Activated CD4-positive, alpha-beta T cell treated with anti-CD3 and anti-CD28 coated beads, Interleukin-2, Interleukin-4, amounts not matched to agents 100 ng/mL and 50 ng/mL, durations not matched to agents 16 hours and 8 hours (primary cell): ENCODE data around the gene ETV4.

Source experiments
- DNase-seq: peaks from one replicate; pipeline ENCODE4 v3.0.0-alpha.2; 2020; ENCODE audit warnings: low spot score

Gene ETV4

DNA sequence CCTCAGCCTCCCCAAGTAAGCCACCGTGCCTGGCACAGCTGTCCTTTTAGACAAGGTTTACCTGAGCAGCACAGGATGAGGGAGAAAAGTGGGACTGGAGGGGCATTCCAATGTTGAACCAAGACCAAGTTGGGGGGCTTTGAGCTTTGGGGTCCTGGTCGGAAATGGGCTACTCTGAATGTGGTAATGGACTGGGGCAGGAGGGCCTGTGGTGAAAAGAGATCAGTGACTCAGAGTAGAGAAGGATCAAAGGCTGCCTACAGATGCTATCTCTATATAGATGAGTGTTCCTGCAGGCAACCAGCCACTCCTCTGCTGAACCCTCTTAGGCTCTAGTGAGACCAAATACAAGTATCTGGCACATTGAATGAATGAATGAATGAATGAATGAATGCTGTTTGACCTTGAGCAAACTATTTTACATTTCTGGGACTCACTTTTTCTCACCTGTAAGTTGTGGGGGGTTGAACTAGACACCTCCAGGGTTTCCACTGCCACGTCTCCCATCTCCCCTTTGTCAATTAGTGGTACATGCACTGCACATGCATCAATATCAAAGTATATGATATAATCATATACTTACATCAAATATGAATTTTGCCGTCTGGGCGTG, 26.3 kb upstream of the ETV4 start:
- DNase-seq: no peak

DNA sequence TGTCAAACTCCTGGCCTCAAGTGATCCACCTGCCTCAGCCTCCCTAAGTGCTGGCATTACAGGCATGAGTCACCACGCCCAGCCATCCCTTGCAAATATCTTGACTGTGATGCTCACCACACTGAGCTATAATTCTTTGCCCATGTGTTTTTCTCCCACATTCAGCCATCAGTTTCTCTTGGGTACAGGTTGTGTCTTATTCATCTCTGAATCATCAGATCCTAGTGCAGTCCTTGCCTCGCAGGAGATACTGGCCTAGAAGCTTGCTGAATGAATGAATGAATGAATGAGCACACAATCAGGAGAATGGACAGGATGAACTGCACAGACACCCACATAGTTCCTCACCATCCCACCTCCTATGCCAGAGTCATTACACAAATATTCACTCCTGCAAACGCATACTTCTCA, 24.4 kb upstream of the ETV4 start:
- no peak for DNase-seq

DNA sequence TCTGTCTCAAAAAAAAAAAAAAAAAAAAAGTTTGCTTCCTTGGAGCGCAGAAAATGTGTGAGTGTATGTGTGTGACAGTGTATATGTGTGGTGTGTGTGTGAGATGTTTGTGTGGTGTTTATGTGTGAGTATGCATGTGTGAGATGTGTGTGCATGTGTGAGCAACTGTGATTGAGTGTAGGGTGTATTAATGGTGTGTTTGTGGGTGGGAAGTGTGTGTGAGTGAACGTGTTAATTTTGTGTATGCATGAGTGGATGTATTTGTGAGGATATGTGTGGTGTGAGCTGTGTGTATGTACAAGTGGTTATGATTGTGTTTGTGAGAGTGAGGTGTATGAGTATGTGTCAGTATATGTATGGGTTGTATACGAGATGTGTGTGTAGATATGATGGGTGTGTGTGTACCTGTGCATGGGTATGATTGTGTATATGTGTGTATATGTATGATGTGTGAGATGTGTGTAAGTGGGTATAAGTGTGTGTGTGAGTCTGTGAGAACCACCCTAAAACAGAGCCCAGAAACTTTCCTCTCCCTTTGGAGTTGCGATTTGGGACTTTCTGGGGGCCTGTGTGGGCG, 22.5 kb upstream of the ETV4 start:
- DNase-seq: no peak

GRCh38 chr17:43563600-43564594, 17.8 kb upstream of the ETV4 start:
- no peak for DNase-seq

DNA sequence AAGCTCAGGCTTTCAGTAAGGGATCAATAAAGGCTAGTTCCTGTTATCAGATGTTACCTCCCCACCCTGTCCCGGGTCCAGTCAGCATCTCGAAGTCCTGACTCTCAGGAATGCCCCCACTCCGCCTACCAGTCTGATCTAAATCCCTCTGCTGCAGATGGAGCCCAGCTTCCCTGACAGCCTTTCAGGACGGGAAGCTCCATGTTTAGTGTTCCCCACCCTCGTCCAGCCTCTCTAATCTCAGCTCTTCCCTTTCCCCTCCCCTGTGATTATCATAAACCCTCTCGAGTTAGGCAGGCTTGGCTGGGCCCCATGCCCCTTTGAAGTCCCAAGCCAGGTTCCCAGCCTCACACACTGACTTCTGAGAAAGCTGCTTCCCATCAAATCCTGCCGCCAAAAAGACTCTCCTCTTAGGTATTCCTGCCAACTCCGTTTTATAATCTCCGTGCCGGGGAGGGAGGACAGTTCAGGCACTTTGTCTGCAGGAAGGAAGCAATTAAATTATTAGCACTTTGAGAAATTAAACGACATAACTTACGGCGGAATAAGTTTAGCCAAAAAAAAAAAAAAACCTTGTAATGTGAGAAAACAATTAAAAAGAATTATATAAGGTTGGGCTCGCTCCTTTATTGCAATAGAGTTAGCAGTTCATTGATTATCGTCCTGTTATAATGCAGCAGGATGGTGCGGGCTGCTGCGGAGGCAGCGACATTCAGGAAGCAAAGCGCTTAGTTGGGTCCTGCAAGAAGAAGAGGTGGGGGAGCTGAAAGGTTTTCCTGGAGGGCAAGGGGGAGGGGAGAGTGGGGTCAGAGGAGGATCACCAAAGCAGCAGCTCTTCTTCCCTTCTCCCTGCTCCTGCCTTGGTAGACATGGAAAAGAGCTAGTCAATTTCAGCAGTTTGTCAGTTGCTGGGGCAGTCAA, 16.8 kb upstream of the ETV4 start:
- no peak for DNase-seq

DNA sequence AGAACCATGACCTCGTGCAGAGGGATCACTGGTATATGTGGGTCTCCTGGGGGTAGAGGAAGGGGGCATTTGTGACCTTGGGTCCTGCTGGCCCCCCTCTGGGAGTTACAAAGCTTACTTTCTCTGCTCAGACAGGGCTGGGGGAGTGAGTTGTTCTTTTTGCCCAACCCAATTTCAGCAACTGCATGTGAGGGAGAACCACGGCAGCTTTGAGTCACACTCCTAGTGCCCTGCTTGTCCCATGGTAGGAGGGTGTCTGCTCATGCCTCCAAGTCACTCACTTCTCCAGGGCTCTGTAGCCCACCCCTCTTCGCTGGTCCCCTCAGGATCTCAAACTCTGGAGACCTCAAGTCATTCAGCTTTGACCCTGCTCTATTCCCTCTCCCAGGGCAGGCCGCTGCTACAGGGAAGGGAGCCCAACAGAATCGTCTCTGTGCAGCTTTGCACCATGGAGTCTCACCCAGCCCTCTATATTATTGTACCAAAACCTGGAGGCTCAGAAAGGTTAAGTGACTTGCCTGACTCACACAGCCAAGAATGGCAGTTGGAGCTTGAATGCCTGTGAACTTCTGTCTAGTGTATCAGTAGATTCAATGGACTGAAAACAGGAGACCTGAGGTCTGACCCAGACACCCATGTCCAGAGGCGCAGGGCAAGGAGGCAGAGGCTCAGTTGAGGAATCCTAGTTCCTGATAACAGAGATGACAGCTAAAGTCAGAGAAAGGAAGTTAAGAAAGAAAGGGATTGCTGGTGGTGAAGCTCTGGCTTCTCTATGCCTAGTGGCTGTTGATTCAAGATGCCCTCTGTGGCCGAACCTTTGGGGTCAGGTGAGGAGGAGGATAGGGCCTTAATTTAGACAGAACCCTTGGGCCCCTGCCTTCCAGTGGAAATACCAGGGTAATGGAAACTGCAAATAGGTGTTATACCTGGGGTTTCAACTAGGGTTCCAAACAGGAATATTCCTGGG, 14.6 kb upstream of the ETV4 start:
- DNase-seq: no peak

- DNase-seq: no peak
These were observed 13.1 kb upstream of the ETV4 start for GRCh38 chr17:43559161-43559816.

DNA sequence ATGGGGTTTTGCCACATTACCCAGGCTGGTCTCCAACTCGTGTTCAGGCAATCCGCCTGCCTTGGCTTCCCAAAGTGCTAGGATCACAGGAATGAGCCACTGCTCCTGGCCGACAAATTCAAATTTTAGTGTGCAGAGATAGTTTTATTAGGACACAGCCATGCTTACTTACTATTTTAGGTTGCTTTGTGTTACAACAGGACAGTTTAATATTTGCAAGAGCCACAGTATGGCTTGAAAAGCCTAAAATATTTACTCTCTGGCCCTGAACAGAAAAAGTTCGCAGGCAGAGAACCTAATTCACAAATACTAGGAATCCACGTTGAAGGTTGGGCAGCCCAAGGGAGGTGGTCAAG, 12.6 kb upstream of the ETV4 start:
- no peak for DNase-seq

- DNase-seq: no peak
These were observed 10.2 kb upstream of the ETV4 start for GRCh38 chr17:43556292-43556691.

- DNase-seq: no peak
These were observed 8.7 kb upstream of the ETV4 start for GRCh38 chr17:43554857-43555256.

DNA sequence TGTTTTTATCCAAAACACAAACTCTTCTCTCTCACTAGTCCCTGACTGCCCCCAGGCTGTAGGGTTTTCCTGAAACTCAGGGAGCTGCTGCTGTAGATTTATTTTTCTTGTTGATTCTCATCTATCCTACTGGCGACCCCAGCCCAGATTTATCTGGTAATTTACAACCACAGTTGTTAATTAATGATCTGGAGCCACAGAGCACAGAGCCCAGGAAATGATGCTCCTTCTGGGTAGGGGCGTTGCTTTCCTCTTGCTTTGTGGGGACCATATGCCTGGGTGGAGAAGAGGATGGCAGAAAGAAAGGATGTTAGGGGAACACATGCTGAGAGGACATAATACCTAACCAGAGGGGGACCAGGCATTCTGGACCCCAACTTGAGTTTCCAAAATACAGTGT, 7.4 kb upstream of the ETV4 start:
- no peak for DNase-seq

DNA sequence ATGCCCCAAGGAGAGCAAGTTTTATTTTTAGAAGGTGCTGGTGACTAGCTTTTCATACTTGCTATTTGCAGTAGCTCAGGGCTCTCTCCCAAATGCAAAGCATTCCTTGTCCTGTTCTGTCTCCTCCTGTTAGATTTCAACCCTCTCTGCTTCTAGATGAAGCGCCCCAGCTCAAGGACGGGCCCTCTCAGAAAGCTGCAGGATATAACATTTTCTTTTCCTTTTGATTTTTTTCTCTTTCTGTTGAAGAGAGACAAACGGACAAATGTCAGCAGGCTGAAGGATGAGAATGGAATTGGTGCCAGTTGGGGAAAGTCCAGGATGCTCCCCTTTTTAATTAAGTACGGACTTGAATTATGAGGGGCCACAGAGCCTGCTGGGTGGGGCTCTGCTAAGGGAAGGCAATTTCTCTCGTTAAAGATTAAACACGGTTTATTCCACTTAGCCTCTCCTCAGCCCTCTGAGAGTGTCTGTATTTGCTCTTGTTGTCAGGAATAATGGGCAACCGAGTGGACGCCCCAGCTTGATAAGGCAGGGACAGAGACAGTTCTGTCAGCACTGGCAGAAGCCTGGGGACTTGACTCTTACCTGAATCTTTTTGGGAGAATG, 6.2 kb upstream of the ETV4 start:
- DNase-seq: no peak

DNA sequence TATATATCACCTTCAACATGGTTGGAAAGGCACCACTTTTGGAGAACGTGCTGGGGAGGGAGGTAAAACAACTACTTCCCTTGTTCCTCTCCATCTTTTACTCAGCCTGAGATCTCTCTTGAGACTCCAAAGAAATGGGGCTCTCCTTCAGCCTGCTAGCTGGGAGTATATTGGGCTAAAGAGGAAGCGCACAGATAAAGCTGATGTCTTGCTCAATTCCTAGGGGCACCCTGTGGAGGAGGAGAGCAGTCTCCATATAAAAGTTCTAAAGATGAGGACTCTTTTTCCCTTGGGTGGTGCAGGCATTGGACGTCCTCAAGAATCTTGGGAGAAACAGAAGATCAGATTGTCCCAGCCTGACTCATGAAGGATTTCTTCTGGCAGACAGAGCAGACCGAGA, 4.6 kb upstream of the ETV4 start:
- no peak for DNase-seq

DNA sequence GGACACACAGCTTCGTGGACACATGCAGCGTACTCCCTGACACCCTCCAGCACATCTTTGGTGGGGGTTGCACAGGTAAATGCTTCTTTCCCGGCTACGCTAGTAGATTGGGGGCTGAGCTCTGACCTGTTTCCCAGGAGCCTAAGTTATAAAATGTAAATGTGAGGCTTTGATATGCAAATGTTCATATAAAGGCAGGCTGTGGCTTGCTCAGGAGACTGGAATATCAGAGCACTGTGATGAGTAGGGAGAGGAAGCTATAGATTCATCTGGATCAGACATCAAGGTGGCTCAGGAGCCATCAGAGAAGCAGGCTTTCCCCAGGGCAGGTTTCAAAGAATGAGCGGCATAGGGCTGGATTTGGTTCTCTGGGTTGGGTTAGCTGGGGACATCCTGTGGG, 3.4 kb upstream of the ETV4 start:
- DNase-seq: no peak

DNA sequence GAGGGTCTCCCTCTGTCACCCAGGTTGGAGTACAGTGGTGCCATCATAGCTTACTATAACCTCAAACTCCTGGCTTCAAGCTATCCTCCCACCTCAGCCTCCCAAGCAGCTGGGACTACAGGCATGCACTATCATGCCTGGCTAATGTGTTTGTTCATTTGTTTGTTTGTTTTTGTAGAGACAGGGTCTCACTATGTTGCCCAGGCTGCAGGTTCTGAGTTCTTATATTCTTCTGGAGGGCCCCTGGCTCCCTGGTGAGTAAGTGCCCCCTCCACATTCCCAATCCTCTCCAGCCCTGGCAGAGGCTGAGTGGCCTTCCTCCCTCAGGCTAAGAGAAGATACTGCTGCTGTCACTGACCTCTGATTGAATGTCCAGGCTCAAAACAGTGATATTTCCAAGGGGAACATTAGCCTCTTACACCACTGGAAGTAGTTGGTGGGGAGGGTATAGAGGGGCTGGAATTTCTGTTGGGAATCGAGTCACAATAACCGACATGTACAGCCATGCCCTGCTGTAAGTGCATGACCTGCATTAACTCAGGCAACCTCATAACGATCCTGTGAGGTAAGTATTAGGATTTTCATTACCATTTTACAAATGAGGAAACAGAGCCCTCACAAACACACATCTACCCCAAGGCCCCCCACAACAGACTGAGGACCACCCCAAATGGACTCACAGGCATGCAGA, 2.7 kb upstream of the ETV4 start:
- no peak for DNase-seq

GRCh38 chr17:43547659-43548256, 1.6 kb upstream of the ETV4 start:
- no peak for DNase-seq

DNA sequence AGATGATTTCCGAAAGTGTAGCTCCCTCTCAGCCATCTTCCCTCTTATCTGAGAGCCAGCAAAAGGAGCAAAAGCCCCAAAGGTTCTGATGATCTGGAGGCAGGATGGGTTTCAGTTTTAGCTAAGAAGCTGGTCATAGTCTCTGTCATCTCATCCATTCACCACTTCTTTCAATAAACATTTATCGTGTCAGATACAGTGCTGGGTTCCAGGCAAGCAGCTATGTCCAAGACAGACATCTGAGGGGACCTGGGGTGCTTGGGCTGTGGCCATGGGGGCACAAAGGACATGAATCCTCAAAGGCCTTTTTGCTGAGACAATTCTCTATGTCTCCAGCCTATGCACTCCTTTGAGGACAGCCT, 1.0 kb upstream of the ETV4 start:
- DNase-seq: no peak

GRCh38 chr17:43545383-43545632, 832 bp downstream of the ETV4 start:
- DNase-seq: no peak
